Activated T-cell treated with anti-CD3 and anti-CD28 coated beads, Interleukin-2, amount 50 U/mL, for 24 hours (primary cell): ENCODE measurements around the gene C17orf75.
A peak's percentile ranks its signal among the peaks of the same experiment; 100 is the strongest.
"Not testable (repeated sequence)": the region's sequence is repeated elsewhere in the genome, so short reads cannot be mapped to it uniquely, and the experiment has no call there.

ENCODE experiments used
- DNase-seq: peaks from one replicate; pipeline ENCODE4 v3.0.0-alpha.2; 2020
- H3K27ac Mint-ChIP-seq: 2 replicates; pipeline ENCODE4 v1.8.0; 2020; ENCODE audit warnings: mild to moderate bottlenecking, mixed read lengths
- H3K27me3 Mint-ChIP-seq: 2 replicates; pipeline ENCODE4 v1.8.0; 2020; ENCODE audit warnings: mixed read lengths
- H3K36me3 Mint-ChIP-seq: 2 replicates; pipeline ENCODE4 v1.8.0; 2020; ENCODE audit warnings: low read depth, mixed read lengths
- H3K4me1 Mint-ChIP-seq: 2 replicates; pipeline ENCODE4 v1.8.0; 2020; ENCODE audit warnings: low read depth, mixed read lengths
- H3K4me3 Mint-ChIP-seq: 2 replicates; pipeline ENCODE4 v1.8.0; 2020; ENCODE audit warnings: mild to moderate bottlenecking, moderate library complexity, mixed read lengths
- H3K9me3 Mint-ChIP-seq: 2 replicates; pipeline ENCODE4 v1.8.0; 2020; ENCODE audit warnings: mixed read lengths

The C17orf75 gene, protein sequence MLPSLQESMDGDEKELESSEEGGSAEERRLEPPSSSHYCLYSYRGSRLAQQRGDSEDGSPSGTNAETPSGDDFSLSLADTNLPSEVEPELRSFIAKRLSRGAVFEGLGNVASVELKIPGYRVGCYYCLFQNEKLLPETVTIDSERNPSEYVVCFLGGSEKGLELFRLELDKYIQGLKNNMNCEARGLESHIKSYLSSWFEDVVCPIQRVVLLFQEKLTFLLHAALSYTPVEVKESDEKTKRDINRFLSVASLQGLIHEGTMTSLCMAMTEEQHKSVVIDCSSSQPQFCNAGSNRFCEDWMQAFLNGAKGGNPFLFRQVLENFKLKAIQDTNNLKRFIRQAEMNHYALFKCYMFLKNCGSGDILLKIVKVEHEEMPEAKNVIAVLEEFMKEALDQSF

GRCh38 chr17:32341857-32342602 lies at the start of gene C17orf75:
Gene C17orf75 (minus strand): TSS chr17:32342173. CDS start chr17:32342139, 34 bp downstream.
- H3K36me3 Mint-ChIP-seq: peaks cover 33% of the 10 kb centered on the region
- no peaks in the 10 kb centered on the region for H3K9me3 Mint-ChIP-seq
- peak within 1 kb of the TSS; percentile 87 for H3K27ac Mint-ChIP-seq
- peak; percentile 92 for DNase-seq
- peaks cover 18% of the 10 kb centered on the region for H3K4me1 Mint-ChIP-seq
- peak within 1 kb of the TSS; percentile 87 for H3K4me3 Mint-ChIP-seq
- H3K27me3 Mint-ChIP-seq: no peaks in the 10 kb centered on the region

- Mint-ChIP-seq H3K4me3 (no peak overlapping the region), H3K27me3 (no peaks in the 10 kb centered on the region), H3K9me3 (no peaks in the 10 kb centered on the region), H3K4me1 (peaks cover 11% of the 10 kb centered on the region), H3K36me3 (peaks cover 36% of the 10 kb centered on the region), H3K27ac (peak overlapping the region; percentile 47)
- no peak for DNase-seq
These were observed 46.9 kb upstream of the C17orf75 start for GRCh38 chr17:32388613-32389459.

- not testable (repeated sequence) for DNase-seq, H3K27ac Mint-ChIP-seq, H3K4me3 Mint-ChIP-seq, H3K27me3 Mint-ChIP-seq, H3K9me3 Mint-ChIP-seq
- H3K36me3 Mint-ChIP-seq: peaks cover 42% of the 10 kb centered on the region
- peaks cover 11% of the 10 kb centered on the region for H3K4me1 Mint-ChIP-seq
These were observed 46.2 kb upstream of the C17orf75 start for GRCh38 chr17:32388128-32388527.

GRCh38 chr17:32386844-32387243 lies 44.9 kb upstream of the C17orf75 start:
- no peaks in the 10 kb centered on the region for H3K9me3 Mint-ChIP-seq
- no peak for DNase-seq
- no peak overlapping the region for H3K4me3 Mint-ChIP-seq
- peaks cover 55% of the 10 kb centered on the region for H3K36me3 Mint-ChIP-seq
- peak overlapping the region; percentile 57 for H3K27ac Mint-ChIP-seq
- peaks cover 11% of the 10 kb centered on the region for H3K4me1 Mint-ChIP-seq
- H3K27me3 Mint-ChIP-seq: no peaks in the 10 kb centered on the region

DNA sequence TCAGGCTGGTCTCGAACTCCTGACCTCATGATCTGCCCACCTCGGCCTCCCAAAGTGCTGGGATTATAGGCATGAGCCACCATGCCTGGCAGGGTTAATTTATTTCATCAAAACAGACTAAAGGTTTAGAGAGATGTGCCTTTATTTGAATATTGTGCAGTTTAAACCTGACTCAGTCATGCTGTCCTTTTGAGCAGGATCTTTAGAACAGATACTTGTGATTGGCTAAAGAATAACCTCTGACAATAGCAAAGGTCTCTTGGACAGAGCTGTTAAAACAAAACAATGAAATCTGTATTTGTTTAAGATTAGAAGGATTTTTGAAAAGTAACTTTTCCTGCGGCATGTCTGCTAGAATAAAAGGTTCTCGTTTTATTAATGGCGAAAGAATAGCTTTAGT lies 44.0 kb upstream of the C17orf75 start:
- H3K36me3 Mint-ChIP-seq: peaks cover 59% of the 10 kb centered on the region
- peaks cover 11% of the 10 kb centered on the region for H3K4me1 Mint-ChIP-seq
- no peak overlapping the region for H3K27ac Mint-ChIP-seq
- no peaks in the 10 kb centered on the region for H3K9me3 Mint-ChIP-seq
- no peak overlapping the region for H3K4me3 Mint-ChIP-seq
- no peaks in the 10 kb centered on the region for H3K27me3 Mint-ChIP-seq
- DNase-seq: no peak

GRCh38 chr17:32385121-32385520 lies 43.1 kb upstream of the C17orf75 start:
- DNase-seq: no peak
- H3K4me3 Mint-ChIP-seq: no peak overlapping the region
- H3K27me3 Mint-ChIP-seq: no peaks in the 10 kb centered on the region
- H3K36me3 Mint-ChIP-seq: peaks cover 68% of the 10 kb centered on the region
- H3K4me1 Mint-ChIP-seq: peaks cover 11% of the 10 kb centered on the region
- no peaks in the 10 kb centered on the region for H3K9me3 Mint-ChIP-seq
- peak overlapping the region; percentile 1 for H3K27ac Mint-ChIP-seq

- H3K4me3 Mint-ChIP-seq: no peak overlapping the region
These were observed 42.0 kb upstream of the C17orf75 start for GRCh38 chr17:32383926-32384434.

DNA sequence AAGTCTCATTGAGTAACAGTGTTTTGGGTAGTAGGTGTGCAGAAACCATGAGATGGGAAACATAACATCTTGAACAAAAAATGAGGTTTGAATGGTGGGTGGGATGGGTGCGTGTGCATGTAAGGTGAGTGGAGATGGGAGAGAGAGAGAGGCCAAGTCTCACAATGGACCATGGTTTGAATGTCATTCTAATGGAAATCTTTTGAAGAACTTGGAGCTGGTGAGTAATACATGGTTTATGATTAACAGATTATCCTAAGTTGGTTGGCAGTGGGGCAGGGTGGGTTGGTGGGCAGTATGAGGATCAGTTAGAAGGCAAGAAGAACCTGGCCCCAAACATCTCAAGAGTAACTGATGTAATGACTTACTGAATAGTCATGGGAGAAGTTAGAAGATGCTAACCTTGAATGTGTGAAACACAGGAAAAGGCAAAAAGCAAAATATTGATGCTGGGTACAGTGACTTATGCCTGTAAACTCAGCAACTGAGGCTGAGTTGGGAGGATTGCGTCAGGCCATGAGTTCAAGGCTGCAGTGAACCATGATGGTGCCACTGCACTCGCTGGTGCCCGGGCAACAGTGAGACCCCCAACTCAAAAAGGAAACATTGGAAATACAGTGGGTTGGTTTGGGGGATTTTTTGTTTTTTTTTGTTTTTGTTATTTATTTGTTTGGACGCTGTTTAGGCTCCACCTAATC lies 40.7 kb upstream of the C17orf75 start:
- H3K4me3 Mint-ChIP-seq: no peak overlapping the region
- H3K36me3 Mint-ChIP-seq: peaks cover 77% of the 10 kb centered on the region
- no peaks in the 10 kb centered on the region for H3K27me3 Mint-ChIP-seq
- H3K27ac Mint-ChIP-seq: peak overlapping the region; percentile 22
- DNase-seq: no peak
- no peaks in the 10 kb centered on the region for H3K9me3 Mint-ChIP-seq
- peaks cover 16% of the 10 kb centered on the region for H3K4me1 Mint-ChIP-seq

More at GRCh38 chr17:32383926-32384434, 42.0 kb upstream of the C17orf75 start:
- H3K27ac Mint-ChIP-seq: peak overlapping the region; percentile 34
- H3K36me3 Mint-ChIP-seq: peaks cover 73% of the 10 kb centered on the region
- no peak for DNase-seq
- no peaks in the 10 kb centered on the region for H3K9me3 Mint-ChIP-seq
- H3K4me1 Mint-ChIP-seq: peaks cover 11% of the 10 kb centered on the region
- H3K27me3 Mint-ChIP-seq: no peaks in the 10 kb centered on the region

DNA sequence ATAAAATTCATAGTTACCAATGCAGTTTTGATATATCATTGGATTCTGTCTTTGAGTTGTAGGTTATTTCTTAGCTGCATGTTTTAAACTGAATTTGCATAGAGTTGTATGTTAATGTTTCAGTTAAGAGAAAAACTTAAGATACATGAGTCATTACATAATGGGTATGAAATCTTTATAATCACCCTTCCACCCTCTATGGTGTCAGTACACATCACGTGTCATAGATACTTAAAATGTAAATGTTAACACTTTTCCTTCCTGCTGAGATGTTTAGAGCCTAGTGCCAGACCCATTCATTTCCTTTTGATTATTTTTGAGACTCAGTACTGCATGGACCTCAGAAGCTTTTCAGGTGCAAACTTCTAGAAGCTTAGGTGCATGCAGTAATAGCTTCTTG lies 28.5 kb upstream of the C17orf75 start:
- H3K9me3 Mint-ChIP-seq: no peaks in the 10 kb centered on the region

GRCh38 chr17:32361270-32361669 lies 19.3 kb upstream of the C17orf75 start:
- H3K36me3 Mint-ChIP-seq: peaks cover 94% of the 10 kb centered on the region
- no peaks in the 10 kb centered on the region for H3K9me3 Mint-ChIP-seq
- DNase-seq: no peak
- peaks cover 58% of the 10 kb centered on the region for H3K4me1 Mint-ChIP-seq
- no peaks in the 10 kb centered on the region for H3K27me3 Mint-ChIP-seq
- peak overlapping the region; percentile 44 for H3K27ac Mint-ChIP-seq
- H3K4me3 Mint-ChIP-seq: no peak overlapping the region

More for the DNA sequence above, 28.5 kb upstream of the C17orf75 start:
- no peaks in the 10 kb centered on the region for H3K27me3 Mint-ChIP-seq
- H3K4me3 Mint-ChIP-seq: no peak overlapping the region
- peaks cover 46% of the 10 kb centered on the region for H3K4me1 Mint-ChIP-seq
- H3K36me3 Mint-ChIP-seq: peaks cover 96% of the 10 kb centered on the region
- no peak for DNase-seq
- H3K27ac Mint-ChIP-seq: peak overlapping the region; percentile 70

DNA sequence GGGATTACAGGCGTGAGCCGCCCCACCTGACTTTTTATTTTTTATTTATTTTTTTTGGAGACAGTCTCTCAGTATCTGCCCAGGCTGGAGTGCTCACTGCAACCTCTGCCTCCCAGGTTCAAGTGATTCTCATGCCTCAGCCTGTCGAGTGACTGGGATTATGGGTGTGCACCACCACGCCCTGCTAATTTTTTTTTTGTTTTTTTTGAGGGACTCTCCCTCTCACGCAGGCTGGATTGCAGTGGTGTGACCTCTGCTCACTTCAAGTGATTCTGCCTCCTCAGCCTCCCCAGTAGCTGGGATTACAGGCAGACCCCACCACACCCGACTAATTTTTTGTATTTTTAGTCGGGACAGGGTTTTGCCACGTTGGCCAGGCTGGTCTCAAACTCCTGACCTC lies 15.6 kb upstream of the C17orf75 start:
- H3K4me1 Mint-ChIP-seq: peaks cover 69% of the 10 kb centered on the region
- peaks cover 93% of the 10 kb centered on the region for H3K36me3 Mint-ChIP-seq

DNA sequence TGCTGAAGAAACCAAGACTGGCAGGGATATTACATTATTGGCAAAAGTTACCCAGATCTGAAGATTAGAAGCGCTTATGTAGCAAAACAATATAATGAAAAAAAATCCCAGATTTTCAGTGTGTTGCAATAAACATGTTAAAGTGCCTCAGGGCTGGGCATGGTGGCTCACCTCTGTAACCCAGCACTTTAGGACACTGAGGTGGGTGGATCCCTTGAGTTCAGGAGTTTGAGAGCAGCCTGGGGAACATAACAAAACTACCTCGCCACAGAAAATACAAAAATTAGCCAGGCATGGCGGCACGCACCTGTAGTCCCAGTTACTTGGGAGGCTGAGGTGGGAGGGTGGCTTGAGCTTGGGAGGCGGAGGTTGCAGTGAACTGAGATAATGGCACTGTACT lies 14.8 kb upstream of the C17orf75 start:
- Mint-ChIP-seq H3K36me3 (peaks cover 93% of the 10 kb centered on the region), H3K27ac (peak overlapping the region; percentile 55), H3K4me3 (no peak overlapping the region), H3K27me3 (no peaks in the 10 kb centered on the region), H3K9me3 (no peaks in the 10 kb centered on the region), H3K4me1 (peaks cover 68% of the 10 kb centered on the region)
- DNase-seq: no peak

More for the DNA sequence above, 15.6 kb upstream of the C17orf75 start:
- Mint-ChIP-seq H3K27ac (no peak overlapping the region), H3K4me3 (no peak overlapping the region), H3K27me3 (no peaks in the 10 kb centered on the region), H3K9me3 (no peaks in the 10 kb centered on the region)
- no peak for DNase-seq

DNA sequence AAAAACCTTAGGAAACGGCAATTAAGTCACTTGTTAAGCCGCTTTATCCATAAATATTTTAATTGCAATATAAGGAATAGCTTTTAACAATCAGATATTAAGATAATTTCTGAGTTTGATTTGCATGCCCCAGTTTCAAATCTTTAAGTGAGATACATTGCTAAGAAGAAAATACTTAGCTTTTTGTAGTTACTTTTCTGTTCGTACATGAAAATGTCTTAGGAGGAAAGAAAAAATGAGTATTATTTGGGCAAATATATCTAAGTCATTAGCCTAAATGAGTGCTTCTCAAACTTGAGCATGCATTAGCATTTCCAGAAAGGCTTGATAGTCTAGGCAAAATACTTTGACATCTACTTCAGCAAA lies 14.4 kb upstream of the C17orf75 start:
- peaks cover 94% of the 10 kb centered on the region for H3K36me3 Mint-ChIP-seq
- peaks cover 69% of the 10 kb centered on the region for H3K4me1 Mint-ChIP-seq
- no peaks in the 10 kb centered on the region for H3K27me3 Mint-ChIP-seq
- H3K4me3 Mint-ChIP-seq: no peak overlapping the region
- no peaks in the 10 kb centered on the region for H3K9me3 Mint-ChIP-seq
- H3K27ac Mint-ChIP-seq: no peak overlapping the region
- DNase-seq: no peak
